Measurements from ENCODE around the gene GORASP1.

GORASP1 gene

GRCh38 chr3:39101022-39101689 lies 6.3 kb downstream of the GORASP1 start:
- DNase-seq: no peak

- no peak for DNase-seq
These were observed 6.9 kb downstream of the GORASP1 start for GRCh38 chr3:39100500-39100886.

- DNase-seq: no peak
These were observed 7.5 kb downstream of the GORASP1 start for GRCh38 chr3:39099738-39100499.

- DNase-seq: no peak
These were observed 8.2 kb downstream of the GORASP1 start for GRCh38 chr3:39099242-39099641.

- no peak for DNase-seq
These were observed 8.9 kb downstream of the GORASP1 start for GRCh38 chr3:39098473-39099000.

- DNase-seq: no peak
These were observed 9.5 kb downstream of the GORASP1 start for GRCh38 chr3:39097716-39098472.

GRCh38 chr3:39096775-39097174 lies 10.7 kb downstream of the GORASP1 start:
- no peak for DNase-seq

- DNase-seq: no peak
These were observed 11.6 kb downstream of the GORASP1 start for GRCh38 chr3:39095778-39096177.

- no peak for DNase-seq
These were observed 12.4 kb downstream of the GORASP1 start for GRCh38 chr3:39094851-39095677.

- DNase-seq: no peak
These were observed 16.5 kb downstream of the GORASP1 start for GRCh38 chr3:39090922-39091321.

GRCh38 chr3:39088889-39089288 lies 18.5 kb downstream of the GORASP1 start:
- DNase-seq: no peak

GRCh38 chr3:39088456-39088855 lies 19.0 kb downstream of the GORASP1 start:
- DNase-seq: no peak

GRCh38 chr3:39086144-39086543 lies 21.3 kb downstream of the GORASP1 start:
- DNase-seq: no peak

- no peak for DNase-seq
These were observed 24.6 kb downstream of the GORASP1 start for GRCh38 chr3:39082666-39083313.

GRCh38 chr3:39080026-39080425 lies 27.4 kb downstream of the GORASP1 start:
- no peak for DNase-seq

GRCh38 chr3:39079530-39079929 lies 27.9 kb downstream of the GORASP1 start:
- no peak for DNase-seq

- DNase-seq: no peak
These were observed 31.5 kb downstream of the GORASP1 start for GRCh38 chr3:39075910-39076309.

- DNase-seq: no peak
These were observed 38.9 kb downstream of the GORASP1 start for GRCh38 chr3:39068556-39068955.

GRCh38 chr3:39067286-39067685 lies 40.1 kb downstream of the GORASP1 start:
- no peak for DNase-seq

- DNase-seq: no peak
These were observed 42.2 kb downstream of the GORASP1 start for GRCh38 chr3:39065197-39065596.

- no peak for DNase-seq
These were observed 42.8 kb downstream of the GORASP1 start for GRCh38 chr3:39064646-39065045.

- no peak for DNase-seq
These were observed 44.3 kb downstream of the GORASP1 start for GRCh38 chr3:39063143-39063542.
